Astrocyte (in vitro differentiated cells and primary cell): ENCODE results near the gene USP25.

Experiments
- EZH2 ChIP-seq: IDR thresholded peaks from 2 replicates; pipeline ENCODE4 v1.6.1; 2012; ENCODE audit warnings: mild to moderate bottlenecking, low read length, inconsistent platforms; ENCODE audit not compliant: insufficient read depth
- TF ChIP-seq, protein P1 (sequence below): IDR thresholded peaks from 2 replicates; pipeline ENCODE4 v1.5.1; 2011; ENCODE audit warnings: low read depth, mild to moderate bottlenecking, inconsistent platforms, low read length, moderate library complexity; ENCODE audit not compliant: insufficient read depth

DNA sequence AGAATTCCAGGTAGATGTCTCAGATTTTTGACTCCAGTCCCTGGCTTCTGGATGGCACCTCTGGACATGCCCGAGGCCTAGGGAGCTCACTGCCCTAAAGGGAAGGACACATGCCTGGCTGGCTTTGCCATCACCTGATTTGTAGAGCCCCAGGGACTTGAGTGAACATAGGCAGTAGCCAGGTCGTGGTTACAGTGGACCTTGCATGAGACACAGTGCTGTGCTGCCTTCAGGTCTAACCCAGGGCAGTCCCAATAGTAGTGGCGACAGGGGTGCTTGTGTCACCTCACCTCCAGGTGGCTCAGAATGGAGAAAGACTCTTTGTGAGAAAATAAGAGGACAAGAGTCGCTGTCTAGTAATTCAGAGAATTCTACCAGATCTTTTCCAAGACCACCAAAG, 166.7 kb downstream of the USP25 start:
- TF ChIP-seq, protein P1, sequence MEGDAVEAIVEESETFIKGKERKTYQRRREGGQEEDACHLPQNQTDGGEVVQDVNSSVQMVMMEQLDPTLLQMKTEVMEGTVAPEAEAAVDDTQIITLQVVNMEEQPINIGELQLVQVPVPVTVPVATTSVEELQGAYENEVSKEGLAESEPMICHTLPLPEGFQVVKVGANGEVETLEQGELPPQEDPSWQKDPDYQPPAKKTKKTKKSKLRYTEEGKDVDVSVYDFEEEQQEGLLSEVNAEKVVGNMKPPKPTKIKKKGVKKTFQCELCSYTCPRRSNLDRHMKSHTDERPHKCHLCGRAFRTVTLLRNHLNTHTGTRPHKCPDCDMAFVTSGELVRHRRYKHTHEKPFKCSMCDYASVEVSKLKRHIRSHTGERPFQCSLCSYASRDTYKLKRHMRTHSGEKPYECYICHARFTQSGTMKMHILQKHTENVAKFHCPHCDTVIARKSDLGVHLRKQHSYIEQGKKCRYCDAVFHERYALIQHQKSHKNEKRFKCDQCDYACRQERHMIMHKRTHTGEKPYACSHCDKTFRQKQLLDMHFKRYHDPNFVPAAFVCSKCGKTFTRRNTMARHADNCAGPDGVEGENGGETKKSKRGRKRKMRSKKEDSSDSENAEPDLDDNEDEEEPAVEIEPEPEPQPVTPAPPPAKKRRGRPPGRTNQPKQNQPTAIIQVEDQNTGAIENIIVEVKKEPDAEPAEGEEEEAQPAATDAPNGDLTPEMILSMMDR: no peak
- no peak for TF ChIP-seq EZH2
